Middle frontal gyrus (tissue), 1 donor: Measurements from ENCODE around the gene AUH.
"Not testable (repeated sequence)": the region's sequence is repeated elsewhere in the genome, so short reads cannot be mapped to it uniquely, and the experiment has no call there.

Experiments
- DNase-seq: peaks from one replicate; pipeline ENCODE4 v3.0.0-alpha.2; 2015; ENCODE audit warnings: low spot score; ENCODE audit errors: extremely low spot score

AUH gene

DNA sequence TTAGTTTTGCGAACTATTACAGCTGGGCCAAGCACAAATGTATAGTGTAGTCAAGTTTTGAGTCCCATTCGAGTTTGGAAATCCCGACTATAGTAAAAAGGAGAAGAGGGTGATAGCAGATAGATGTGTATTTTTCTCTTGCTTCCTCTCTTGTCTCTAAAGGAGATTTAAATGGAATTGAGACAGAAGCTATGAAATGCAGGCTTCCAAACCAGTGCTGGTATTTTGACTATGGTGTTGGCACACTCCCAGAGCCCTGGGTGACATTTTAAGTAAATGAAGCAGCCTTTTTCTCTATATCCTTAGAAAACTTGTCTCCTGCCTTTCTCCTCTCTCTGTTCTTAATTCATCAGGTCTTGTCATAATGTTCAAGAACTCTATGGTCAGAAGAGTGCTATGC, 17.7 kb upstream of the AUH start:
- DNase-seq = no peak

DNA sequence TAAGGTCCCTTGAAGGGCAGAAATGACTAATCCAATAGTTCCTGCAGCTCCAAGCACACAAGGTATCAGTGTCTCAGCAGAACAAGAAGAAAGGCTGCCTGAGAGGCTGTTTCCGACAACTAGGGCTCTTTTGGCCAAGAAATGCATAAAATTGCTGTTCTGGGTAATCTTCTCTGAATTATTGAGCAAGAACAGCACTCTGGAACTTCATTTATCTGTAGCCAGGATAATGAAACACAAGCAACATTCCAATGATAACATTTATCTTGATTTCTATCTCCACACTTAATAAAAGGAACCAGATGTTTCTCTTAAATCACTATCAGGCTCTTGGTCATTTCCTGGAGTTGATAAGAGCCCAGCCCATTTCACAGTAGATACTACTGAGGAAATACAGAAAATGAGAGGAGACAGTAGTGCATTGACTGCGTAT, 17.0 kb upstream of the AUH start:
- DNase-seq = no peak

DNA sequence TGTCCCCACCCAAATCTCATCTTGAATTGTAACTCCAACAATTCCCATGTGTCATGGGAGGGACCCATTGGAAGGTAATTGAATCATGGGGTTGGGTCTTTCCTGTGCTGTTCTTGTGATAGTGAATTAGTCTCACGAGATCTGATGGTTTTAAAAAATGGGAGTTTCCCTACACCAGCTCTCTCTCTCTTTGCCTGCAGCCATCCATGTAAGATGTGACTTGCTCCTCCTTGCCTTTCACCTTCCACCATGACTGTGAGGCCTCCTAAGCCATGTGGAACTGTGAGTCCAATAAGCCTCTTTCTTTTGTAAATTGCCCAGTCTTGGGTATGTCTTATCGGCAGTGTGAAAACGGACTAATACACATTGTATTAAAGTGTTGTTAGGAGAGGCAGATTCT, 16.3 kb upstream of the AUH start:
- not testable (repeated sequence) for DNase-seq

DNA sequence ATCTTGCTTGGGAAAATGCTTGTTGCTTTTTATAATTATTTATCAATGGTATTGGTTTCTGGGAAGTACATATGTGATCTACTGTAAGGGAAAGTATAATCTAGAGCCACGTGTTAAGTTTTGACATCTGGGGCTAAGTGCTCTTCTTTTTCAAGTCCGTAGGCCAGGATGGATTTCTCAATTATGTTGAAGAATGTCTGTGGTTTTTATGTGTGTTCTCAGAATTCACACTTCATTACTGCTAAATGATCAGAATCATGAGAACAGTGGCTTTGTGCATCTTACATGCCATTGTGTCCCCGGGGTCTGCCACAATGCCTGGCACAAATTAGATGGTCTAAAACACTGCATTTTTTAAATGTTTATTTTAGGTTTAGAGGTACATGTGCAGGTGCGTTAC, 14.5 kb upstream of the AUH start:
- no peak for DNase-seq

DNA sequence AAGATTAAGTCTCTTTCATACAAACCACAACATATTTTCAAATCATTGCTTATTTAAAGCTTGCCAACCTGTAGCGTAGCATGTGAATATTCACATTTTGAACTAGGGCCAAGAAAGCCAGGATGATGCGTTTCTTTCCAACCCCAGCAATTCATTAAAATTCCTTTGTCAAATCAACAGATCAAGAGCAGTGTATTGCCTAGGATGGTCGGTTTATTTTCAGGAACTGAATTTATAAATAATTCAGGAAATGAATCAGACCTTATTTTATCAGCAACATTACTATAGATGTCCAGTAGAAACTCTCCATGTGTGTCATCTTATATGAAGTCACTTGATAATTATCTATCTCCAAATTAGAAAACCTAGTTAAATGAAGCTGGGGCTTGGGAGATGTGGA, 13.2 kb upstream of the AUH start:
- no peak for DNase-seq

DNA sequence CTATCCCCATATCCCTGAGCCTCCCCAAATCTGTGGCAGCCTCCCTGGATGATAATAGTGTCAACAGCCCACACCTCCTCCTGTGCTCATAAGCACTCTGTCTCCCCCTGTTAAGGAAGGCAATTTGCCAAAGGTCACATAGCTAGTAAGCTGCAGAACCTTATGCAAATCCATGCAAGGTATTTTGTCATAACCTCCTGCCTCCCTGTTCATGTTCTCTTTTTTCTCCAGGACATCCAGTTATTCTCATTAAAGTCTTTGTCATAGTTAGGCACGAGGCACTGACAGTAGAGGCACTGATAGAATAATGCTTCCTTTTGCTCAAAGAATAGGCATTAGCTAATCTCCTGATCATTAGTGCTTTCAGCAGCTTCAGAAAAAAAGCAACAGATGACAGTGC, 10.2 kb upstream of the AUH start:
- no peak for DNase-seq

DNA sequence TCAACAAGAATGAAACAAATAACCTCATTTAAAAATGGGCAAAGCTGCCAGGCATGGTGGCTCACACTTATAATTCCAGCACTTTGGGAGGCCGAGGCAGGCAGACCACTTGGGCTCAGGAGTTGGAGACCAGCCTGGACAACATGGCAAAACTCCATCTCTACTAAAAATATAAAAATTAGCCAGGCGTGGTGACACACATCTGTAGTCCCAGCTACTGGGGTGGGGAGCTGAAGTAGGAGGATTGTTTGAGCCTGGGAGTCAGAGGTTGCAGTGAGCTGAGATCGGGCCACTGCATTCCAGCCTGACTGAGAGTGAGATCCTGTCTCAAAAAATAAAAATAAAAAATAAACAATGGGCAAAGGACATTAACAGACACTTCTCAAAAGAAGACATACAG, 8.3 kb upstream of the AUH start:
- DNase-seq = not testable (repeated sequence)

DNA sequence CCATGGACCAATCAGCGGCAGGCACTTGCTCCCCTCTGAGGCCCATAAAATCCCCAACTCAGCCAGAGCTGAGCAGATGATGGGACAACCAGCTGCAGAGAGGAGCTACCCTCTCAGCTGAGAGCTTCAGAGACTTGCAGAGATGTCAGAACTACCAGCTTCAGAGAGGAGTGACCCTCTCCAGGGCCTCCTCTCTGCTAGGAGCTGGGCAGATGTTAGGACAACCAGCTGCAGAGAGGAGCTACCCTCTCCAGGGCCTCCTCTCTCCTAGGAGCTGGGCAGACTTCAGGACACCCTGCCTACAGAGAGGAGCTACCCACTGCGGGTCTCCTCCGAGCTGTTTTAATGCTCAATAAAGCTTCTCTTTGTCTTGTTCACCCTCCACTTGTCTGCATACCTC, 3.0 kb upstream of the AUH start:
- no peak for DNase-seq

DNA sequence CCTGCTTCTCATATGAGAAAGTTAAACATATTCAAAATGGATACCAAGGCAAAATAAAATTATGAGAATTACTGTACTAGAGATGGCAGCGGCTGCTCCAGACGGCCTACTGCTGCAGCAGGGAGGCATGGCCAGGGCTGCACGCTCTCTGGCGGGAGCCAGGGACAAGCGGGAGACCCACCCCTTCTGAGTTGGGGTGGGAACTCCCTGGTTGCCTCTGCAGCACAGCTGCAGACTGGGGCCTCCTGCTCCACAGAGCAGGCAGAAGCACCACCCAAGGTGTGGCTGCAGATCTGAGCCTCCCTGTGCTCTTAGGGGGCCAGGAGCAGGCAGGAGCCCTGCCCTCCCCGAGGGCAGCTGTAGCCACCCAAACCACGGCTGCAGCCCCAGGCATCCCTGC, 2.3 kb upstream of the AUH start:
- DNase-seq = no peak

DNA sequence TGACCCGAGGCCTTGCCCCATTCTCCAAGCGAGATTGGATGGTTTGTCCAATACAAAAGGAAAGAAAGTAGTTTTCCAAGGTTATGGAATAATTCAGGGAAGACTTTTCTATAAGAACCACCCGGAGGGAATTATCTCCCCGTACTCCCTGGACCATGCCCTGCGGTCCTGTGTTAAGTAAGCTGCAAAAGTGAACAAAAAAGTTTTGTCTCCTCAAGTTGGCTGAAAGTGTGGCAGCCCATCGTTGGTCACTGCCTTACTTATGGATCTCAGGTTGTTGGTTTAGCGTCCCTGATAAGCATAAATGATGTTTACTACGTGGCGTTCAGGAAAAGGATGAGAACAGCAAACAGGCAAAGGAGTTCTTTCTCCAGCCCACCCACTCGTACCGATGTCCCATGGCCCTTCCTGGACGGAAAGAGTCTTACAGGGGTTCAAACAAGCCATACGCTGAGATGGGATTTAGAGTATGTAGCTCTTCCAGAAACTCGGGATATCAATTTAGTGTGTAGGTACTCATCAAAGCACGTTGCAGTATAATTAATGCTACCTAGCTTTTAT, 413 bp upstream of the AUH start:
- DNase-seq = no peak

DNA sequence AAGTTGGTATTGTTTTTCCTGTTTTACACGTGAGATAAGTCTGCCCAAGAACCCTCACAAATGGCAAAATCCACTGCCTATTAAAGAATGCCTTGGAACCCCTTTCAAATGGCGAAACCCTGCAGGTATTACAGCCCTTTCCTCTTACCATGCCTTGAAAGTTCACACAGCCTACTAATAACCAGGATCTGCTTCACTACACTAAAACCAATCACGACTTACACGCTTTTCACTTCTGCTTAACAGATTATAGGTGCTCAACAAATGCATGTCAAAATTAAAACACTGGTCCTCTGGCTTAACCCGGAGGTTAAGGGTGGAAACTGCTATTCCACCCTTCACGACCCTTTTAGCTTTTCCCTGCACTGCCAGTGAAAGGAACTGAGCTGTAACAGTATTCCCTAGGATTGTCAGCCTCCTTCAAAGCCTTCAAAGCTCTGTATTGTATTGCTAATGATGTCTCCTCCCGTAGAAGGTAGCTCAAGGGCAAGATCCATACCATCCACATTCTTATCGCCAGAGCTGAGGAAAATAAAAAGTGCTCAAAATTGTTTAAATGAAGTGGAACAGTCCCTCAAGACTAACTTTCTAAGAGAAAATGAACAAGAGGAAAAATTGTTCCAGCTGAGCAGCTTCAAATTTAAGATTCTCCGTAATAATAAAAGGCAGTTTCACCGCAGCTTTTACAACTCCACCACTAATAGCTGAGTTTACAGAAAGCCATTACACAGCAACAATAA, 997 bp downstream of the AUH start:
- DNase-seq = no peak

DNA sequence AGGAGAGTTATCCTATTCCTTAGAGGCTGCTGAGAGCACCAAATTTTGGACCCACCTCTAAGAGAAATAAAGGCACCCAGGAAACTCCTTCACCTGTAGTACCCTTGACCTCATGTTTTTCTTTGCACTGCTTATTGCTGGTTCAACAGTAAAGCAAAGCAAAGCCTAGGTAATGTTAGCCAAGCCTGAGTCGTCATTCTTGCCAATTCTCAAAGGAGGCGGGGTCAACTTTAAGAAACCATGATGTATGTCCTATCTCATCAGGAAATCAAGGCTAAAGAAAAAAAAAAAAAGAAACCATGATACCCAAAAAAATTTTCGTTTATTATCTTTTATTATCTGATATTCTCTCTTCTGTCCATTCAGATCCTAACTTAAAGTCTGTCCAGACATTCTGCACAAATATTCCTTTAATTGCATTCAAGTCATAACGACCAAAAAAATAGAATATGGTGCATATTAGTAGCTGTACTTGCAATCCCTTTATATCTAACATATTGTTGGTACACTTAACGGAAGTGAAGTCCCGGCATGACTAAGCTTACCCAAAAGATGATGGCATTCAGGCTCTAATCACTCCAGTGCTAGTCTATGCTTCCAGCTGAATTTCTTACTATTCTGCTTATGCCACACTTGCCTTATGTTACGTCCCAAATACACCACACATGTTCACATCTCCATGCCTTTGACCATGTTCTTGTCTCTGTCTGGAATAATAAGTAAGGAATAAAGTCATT, 1.8 kb downstream of the AUH start:
- no peak for DNase-seq

DNA sequence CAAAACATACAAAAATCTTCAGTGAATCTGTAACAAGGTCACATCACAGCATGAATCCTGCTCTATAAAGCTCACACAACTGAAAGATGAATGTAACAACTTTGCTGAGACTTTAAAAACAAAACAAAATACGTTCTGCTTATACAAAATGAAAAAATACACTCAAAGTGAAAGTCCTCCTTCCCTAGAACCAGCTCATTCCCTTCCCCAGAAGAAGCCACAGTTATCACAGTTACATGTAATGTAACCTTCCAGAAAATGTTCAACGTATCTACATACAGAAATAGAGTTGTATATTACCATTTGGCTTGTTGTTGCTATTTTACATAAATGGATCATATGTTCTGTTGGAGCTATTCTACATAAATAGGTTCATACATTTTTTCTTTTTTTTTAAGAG, 2.6 kb downstream of the AUH start:
- DNase-seq = no peak

DNA sequence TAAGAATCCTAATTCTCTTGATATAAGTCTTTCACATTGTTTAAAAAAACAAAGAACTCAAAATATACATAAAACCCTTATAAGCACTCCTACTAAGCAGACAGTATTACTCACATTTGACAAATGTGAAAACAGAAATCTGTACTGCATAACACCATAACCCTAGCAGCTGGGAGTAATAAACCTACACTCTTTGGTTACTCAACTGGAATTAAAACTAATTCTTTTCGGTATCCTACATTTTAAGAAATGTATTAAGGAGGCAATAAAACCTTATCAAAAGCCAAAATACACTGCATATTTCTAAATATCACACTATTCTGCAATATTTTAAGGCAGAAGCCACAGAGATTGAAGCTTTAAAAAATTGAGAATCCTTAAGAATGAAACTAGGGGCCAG, 6.8 kb downstream of the AUH start:
- DNase-seq = no peak

DNA sequence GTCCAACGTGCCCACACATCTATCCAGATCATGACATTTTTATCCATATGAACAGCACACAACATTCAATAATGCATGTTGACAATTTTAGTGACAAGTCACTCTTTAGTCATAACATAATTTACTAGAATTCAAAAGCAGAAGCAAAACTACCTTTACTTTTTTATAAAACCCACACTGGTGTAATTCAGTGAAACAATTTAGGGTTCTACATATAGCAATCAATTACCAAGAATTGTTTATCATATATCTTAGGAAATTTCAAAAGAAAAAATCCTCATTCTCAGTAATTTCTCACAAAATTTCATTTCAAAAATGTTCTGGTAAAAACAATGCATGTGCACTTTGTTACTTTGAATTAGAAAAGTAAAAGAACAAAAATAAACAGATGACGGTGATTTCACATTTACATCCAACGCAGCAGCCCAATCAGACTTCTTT, 12.6 kb downstream of the AUH start:
- no peak for DNase-seq

DNA sequence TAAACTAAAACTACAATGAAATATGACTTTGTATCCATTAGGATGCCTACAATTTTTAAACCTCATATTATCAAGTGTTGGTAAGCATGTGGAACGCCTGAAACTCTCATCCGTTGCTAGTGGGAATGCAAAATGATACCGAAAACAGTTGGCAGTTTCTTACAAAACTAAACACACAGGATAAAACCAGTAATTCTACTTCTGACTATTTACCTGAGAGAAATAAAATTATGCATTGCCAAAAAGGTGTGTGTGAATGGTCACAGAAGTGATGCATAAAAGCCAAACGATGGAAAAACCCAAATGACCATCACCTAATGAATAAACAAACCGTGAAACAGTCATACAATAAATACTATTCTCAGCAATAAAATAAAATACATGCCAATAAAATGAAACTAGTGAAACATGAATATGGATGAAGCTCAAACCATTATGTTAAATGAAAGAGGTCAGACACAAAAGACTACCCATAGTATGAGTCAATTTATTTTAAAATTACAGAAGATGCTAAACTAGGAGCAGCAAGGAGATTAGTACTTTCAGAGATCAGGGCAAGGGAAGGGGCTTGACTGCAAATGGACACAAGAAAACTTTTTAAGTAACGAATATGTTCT, 13.4 kb downstream of the AUH start:
- DNase-seq = no peak

DNA sequence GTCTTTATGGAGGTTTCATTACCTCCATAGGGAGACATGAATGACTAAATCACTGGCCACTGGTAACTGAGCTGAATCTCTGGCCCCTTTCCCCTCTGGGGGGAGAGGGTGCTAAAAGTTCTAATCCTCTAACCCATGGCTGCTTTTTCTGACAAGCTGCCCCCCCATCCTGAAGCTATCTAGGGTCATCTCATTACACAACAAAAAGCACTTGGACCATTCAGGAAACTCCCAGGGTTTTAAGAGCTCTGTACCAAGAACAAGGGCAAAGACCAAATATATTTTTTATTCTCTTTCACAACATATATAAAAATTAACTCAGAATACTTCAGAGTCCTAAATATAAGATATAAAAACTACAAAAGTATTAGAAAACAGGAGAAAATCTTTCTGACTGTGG, 14.3 kb downstream of the AUH start:
- no peak for DNase-seq

DNA sequence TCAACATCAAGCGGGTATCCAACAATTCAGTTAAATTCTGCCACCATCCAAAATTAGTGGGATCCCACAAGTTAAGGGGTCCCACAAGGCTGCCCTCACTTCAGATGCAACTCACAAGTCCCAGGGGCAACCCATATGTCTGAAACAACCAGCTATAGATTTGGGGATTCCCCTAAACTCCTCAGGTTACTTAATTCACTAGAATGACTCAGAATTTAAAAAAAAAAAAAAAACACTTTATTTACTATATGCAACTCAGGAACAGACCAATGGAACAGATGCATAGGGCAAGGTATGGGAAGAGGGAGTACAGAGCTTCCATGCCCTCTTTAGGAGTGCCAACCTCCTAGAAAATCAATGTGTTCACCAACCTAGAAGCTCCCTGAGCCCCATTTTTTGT, 15.1 kb downstream of the AUH start:
- no peak for DNase-seq

DNA sequence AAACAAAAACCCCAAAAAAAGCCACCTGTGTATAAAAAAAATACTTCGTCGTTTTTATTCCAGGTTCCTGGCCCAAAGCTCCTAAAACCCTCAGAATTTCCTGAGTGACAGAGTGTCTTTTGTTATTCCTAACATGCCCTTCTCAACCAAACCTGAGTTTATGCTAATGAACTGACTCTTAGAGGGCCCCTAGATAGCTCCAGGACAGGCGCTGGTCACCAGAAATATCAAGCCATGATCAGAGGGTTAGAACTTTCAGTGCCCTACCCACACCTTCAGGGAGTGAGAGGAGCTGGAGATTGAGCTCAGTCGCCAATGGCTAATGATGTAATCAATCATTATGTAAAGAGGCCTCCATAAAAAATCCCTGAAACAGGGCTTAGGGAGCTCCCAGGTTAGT, 15.7 kb downstream of the AUH start:
- no peak for DNase-seq

DNA sequence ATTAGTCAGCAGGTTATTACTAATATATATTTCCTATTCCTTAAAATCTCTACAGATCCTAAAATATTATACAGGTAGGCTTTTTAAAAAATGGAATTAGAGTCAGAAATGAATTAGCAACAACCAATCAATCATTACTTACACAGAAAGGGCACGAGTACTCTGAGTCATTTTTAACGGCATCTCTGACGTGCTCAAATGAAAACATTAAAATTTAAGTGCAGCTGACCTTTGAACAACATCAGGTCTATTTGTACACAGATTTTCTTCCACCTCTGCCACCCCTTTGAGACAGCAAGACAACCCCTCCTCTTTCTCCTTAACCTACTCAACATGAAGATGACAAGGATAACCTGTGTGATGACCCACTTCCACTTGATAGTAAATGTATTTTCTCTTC, 19.1 kb downstream of the AUH start:
- no peak for DNase-seq

DNA sequence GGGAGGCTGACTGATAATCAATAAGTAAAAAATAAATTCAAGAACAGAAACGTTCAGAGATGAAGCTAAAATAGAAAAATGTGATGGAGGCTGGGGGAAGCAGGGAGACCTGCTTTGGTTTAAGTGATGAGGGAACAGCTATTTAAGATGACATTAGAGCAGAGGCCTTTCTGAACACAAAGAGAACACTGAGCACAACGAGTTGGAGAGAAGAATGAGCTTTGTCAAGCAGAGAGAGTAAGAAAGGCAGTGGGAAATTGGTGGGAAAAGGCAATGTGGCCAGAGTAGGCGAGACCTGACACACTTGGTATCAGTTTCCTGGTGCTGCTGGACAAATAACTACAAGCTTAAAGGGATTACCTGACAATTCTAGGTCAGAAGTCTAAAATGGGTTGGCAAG, 20.0 kb downstream of the AUH start:
- DNase-seq = no peak

DNA sequence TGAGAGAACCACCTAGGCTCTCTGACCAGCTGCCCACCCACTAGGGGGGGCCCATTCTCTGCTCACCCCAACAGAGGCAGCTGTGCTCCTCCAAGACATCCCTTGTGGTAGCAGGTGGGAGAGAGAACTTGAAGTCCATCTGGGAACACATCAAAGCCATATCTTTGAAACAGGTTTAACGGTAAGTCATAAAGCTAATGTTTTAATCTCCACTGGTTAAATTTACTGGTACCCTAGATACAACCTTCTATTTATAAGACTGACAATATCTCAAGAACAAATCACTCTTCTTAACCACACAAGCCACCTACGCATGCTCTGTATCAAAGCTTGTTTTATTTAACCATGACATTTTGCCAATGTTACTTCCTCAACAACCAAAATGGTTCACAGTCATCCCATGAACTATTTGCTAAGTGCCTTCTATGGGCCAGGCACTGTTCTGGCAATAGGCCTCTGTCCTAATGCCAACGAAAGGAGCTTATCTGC, 20.4 kb downstream of the AUH start:
- DNase-seq = no peak
